Activated T-helper 1 cell treated with anti-CD3 and anti-CD28 coated beads, Interleukin-2, amount 50 U/mL, for 16 hours (primary cell): ENCODE data around the gene CANT1.
"Not testable (repeated sequence)": the region's sequence is repeated elsewhere in the genome, so short reads cannot be mapped to it uniquely, and the experiment has no call there.

Experiments
- DNase-seq, 2 donors: peaks; one replicate each; pipeline ENCODE4 v3.0.0-alpha.2; 2020; ENCODE audit warnings: low read depth in 1 of 2, low spot score in 1 of 2

CANT1 gene

GRCh38 chr17:78961571-78961970, 48.0 kb downstream of the CANT1 start:
- DNase-seq: no peak

DNA sequence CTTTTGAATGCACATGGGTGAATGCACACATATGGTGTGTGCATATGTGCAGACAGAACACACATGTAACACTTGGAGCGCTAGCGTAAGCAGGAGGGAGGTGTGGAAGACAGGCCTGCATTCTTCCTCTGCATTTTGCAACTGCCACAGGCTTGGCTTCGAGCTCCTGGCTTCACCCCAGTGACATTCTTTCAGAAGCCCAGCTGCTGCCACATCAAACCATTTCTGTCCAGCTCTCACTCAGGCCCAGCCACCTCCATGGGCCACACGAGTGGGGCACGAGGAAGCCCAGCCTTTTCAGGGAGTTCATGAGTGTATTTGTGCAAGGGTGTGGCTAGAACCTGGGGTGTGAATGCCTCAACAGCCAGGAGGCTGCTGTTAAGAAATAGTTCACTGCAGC, 48.6 kb downstream of the CANT1 start:
- no peak for DNase-seq

- DNase-seq: no peak
Observed at GRCh38 chr17:78959803-78960202, 49.8 kb downstream of the CANT1 start.

- DNase-seq: no peak
Observed at GRCh38 chr17:78958641-78959127, 50.9 kb downstream of the CANT1 start.

DNA sequence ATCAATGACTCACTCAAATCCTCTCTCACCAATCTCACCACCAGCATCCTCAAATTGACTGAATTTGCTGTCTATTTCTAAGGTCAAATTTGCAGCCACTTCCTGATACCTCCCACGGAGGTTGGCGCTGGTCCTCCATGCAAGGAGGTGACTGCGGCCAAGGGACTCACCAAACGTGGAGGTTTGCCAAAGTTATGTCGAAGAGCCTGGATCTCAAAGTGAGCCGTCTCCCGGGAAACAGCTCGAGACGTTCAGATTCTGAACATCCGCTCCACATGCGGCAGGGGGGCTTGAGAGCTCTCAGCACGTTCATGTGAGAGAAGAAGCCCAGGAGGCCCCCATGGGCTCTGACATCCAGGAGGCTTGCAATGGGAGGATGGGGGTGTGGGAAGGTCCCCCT, 52.4 kb downstream of the CANT1 start:
- DNase-seq: no peak

DNA sequence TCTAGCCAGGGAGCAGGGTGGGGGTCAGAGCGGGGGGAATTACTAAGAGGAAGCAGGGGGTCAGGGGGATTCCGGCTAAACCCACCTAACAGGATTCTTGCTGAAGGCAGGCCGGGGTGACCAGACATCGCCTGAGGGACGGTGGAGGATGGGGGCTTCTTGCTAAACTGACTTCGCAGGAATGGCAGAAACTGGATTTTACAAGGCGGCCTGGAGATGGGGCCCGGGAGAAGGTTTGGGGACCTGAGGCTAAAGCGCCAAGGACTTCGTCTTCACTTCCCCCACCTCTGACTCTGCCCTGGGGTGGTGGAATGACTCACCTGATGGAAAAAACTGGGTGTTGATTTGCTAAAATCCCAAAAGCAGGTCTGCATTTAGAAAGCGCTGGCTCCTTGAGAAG, 53.3 kb downstream of the CANT1 start:
- no peak for DNase-seq

DNA sequence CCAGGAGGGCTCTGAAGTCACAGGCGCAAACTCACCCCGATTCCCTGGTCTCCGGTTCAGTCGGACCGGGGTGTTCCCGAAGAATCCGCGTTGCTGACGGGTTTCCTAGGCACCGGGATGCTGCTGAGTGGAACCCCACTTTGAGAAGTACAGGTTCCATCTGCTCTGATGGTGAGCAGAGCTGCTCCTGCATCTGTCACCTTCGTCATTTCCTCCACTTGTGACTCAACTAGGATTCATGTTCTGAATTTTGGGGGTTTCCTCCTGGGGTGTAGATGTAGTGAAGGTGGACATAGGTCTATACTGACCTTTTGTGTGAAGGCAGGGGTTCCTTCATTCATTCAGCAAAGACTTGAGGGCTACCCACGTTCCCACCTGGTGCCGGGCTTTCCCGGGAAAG, 54.9 kb downstream of the CANT1 start:
- DNase-seq: no peak

DNA sequence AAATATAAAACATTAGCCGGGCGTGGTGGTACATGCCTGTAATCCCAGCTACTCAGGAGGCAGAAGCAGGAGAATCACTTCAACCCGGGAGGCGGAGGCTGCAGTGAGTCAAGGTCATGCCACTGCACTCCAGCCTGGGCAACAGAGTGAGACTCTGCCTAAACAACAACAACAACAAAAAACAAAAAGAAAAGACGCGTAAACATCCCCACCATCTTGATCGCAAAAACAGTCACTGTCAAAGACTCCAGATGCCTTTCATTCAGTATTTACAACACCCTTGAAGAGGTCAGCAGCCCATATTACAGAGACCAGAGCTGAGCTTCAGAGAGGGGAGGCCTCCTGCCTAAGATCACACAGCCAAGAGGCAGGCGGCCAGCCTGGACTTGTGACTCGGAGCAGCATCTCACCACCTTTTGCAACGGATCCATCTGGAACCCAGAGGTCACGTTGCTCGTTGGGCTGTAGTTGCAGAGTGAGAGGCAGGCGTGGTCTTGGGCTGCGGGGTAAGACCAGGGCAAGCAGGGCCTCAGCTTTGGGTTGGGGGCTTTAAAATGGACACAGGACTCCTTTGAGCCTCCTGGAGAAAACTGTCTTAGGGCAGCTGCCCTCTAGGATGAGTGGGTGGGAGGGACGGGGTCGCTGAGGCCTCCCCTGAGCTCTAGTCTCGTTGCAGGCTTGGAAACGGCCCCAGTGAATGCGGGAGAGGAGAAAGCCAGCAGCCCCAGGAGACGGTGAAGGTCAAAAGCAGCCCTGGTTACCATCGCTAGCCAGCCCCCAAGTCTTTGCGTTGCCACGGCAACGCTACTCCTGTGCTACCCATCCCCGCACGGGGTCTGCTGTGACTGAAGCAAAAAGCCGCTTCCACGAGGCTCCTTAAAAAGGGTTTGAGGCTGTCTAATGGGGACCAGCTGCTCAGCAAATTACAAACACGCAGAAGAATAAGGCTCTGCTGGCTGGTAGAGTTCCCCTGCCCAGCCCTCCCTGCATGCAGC, 55.9 kb downstream of the CANT1 start:
- DNase-seq: no peak

- DNase-seq: no peak
Observed at GRCh38 chr17:78952706-78953105, 56.9 kb downstream of the CANT1 start.

DNA sequence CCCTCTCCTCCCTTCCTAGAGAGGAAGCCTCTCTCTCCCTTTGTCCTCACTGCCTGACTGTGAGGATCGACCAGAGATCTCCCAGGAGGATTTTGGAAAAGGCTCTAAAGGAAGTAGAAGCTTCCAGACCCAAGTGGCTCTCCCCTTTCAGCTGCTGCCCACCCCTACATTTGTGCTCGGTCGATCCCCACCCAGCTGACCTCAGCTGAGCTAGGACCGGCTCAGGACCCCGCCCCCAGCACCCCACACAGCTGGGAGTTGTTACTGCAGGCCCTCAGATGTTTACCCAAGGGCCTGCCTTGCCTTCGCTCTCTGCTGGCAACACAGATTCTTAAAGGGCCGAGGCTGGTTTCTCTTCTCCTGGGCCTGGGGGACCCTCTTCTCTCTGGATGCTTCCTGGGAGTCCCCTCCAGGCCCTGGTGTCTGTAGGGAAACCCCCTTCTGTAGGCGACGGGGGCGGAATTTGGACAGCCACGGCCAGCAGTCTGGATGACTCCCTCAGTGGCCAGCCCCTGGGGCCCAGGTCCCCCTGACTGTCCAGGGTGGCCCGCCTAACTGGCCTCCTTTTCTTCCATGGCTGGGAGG, 57.5 kb downstream of the CANT1 start:
- DNase-seq: no peak

- DNase-seq: no peak
Observed at GRCh38 chr17:78950870-78951269, 58.7 kb downstream of the CANT1 start.

GRCh38 chr17:78947235-78948149, 62.1 kb downstream of the CANT1 start:
- DNase-seq: no peak

GRCh38 chr17:78946631-78947030, 62.9 kb downstream of the CANT1 start:
- no peak for DNase-seq

GRCh38 chr17:78946131-78946530, 63.4 kb downstream of the CANT1 start:
- DNase-seq: no peak

GRCh38 chr17:78945455-78945854, 64.1 kb downstream of the CANT1 start:
- not testable (repeated sequence) for DNase-seq

- no peak for DNase-seq
Observed at GRCh38 chr17:78944956-78945355, 64.6 kb downstream of the CANT1 start.

- DNase-seq: no peak
Observed at GRCh38 chr17:78944026-78944425, 65.5 kb downstream of the CANT1 start.
